HEK293 (cell line): Measurements from ENCODE around the gene TTF2.
A peak's percentile ranks its signal among the peaks of the same experiment; 100 is the strongest.

Source experiments
- BCL11B ChIP-seq: fragments of 450-650 bp; formaldehyde crosslinking; IDR thresholded peaks from 2 replicates; pipeline ENCODE4 v1.5.1; 2016; ENCODE audit warnings: low read depth, missing biosample characterization, missing genetic modification characterization
- GLI2 ChIP-seq: fragments of 450-650 bp; formaldehyde crosslinking; IDR thresholded peaks from 2 replicates; pipeline ENCODE4; 2017; ENCODE audit warnings: missing biosample characterization, missing genetic modification characterization, low read depth, borderline replicate concordance
- GLI4 ChIP-seq: fragments of 450-650 bp; formaldehyde crosslinking; IDR thresholded peaks from 2 replicates; pipeline ENCODE4 v1.5.1; 2016; ENCODE audit warnings: missing biosample characterization, missing genetic modification characterization
- KLF8 ChIP-seq: fragments of 450-650 bp; formaldehyde crosslinking; IDR thresholded peaks from 2 replicates; pipeline ENCODE4 v1.5.1; 2016; ENCODE audit warnings: missing biosample characterization, missing genetic modification characterization
- MZF1 ChIP-seq: fragments of 450-650 bp; formaldehyde crosslinking; IDR thresholded peaks from 2 replicates; pipeline ENCODE4 v1.5.1; 2017; ENCODE audit warnings: missing biosample characterization, missing genetic modification characterization, borderline replicate concordance
- OSR2 ChIP-seq: fragments of 450-650 bp; formaldehyde crosslinking; IDR thresholded peaks from 2 replicates; pipeline ENCODE4 v1.5.1; 2016; ENCODE audit warnings: missing biosample characterization, missing genetic modification characterization
- OVOL3 ChIP-seq: fragments of 450-650 bp; formaldehyde crosslinking; IDR thresholded peaks from 2 replicates; pipeline ENCODE4 v1.5.1; 2016; ENCODE audit warnings: missing biosample characterization, missing genetic modification characterization
- PATZ1 ChIP-seq: fragments of 450-650 bp; formaldehyde crosslinking; IDR thresholded peaks from 2 replicates; pipeline ENCODE4 v1.5.1; 2016; ENCODE audit warnings: missing biosample characterization, missing genetic modification characterization
- PRDM10 ChIP-seq: fragments of 450-650 bp; formaldehyde crosslinking; IDR thresholded peaks from 2 replicates; pipeline ENCODE4 v1.5.1; 2016; ENCODE audit warnings: missing biosample characterization, missing genetic modification characterization
- REST ChIP-seq: fragments of 450-650 bp; formaldehyde crosslinking; IDR thresholded peaks from 2 replicates; pipeline ENCODE4 v1.5.1; 2016; ENCODE audit warnings: missing biosample characterization, missing genetic modification characterization
- SETDB1 ChIP-seq: IDR thresholded peaks from one replicate; pipeline ENCODE4 v1.6.1; 2017; ENCODE audit warnings: mild to moderate bottlenecking, low read length, moderate library complexity, mixed read lengths; ENCODE audit not compliant: insufficient read length
- SP3 ChIP-seq: fragments of 450-650 bp; formaldehyde crosslinking; IDR thresholded peaks from 2 replicates; pipeline ENCODE4 v1.5.1; 2016; ENCODE audit warnings: missing biosample characterization, missing genetic modification characterization
- ZBTB17 ChIP-seq: fragments of 450-650 bp; formaldehyde crosslinking; IDR thresholded peaks from 2 replicates; pipeline ENCODE4 v1.5.1; 2016; ENCODE audit warnings: missing biosample characterization, missing genetic modification characterization
- ZFHX2 ChIP-seq: fragments of 450-650 bp; formaldehyde crosslinking; conservative IDR thresholded peaks from 2 replicates; pipeline ENCODE4 v1.5.1; 2016; ENCODE audit warnings: missing biosample characterization, missing genetic modification characterization
- ZNF138 ChIP-seq: fragments of 450-650 bp; formaldehyde crosslinking; IDR thresholded peaks from 2 replicates; pipeline ENCODE4 v1.5.1; 2016; ENCODE audit warnings: missing biosample characterization, missing genetic modification characterization, borderline replicate concordance
- ZNF19 ChIP-seq: fragments of 450-650 bp; formaldehyde crosslinking; IDR thresholded peaks from 2 replicates; pipeline ENCODE4; 2016; ENCODE audit warnings: missing biosample characterization, missing genetic modification characterization, low read depth
- ZNF214 ChIP-seq: fragments of 450-650 bp; formaldehyde crosslinking; IDR thresholded peaks from 2 replicates; pipeline ENCODE4 v1.5.1; 2017; ENCODE audit warnings: missing biosample characterization, mild to moderate bottlenecking, missing genetic modification characterization, borderline replicate concordance
- ZNF221 ChIP-seq: fragments of 450-650 bp; formaldehyde crosslinking; IDR thresholded peaks from 2 replicates; pipeline ENCODE4 v1.5.1; 2017; ENCODE audit warnings: missing biosample characterization, missing genetic modification characterization, borderline replicate concordance
- ZNF23 ChIP-seq: fragments of 450-650 bp; formaldehyde crosslinking; IDR thresholded peaks from 2 replicates; pipeline ENCODE4 v1.5.1; 2016; ENCODE audit warnings: missing biosample characterization, missing genetic modification characterization, borderline replicate concordance
- ZNF248 ChIP-seq: fragments of 450-650 bp; formaldehyde crosslinking; IDR thresholded peaks from 2 replicates; pipeline ENCODE4 v1.5.1; 2017; ENCODE audit warnings: missing biosample characterization, missing genetic modification characterization
- ZNF335 ChIP-seq: fragments of 450-650 bp; formaldehyde crosslinking; conservative IDR thresholded peaks from 2 replicates; pipeline ENCODE4 v1.5.1; 2016; ENCODE audit warnings: missing biosample characterization, missing genetic modification characterization
- ZNF391 ChIP-seq: fragments of 450-650 bp; formaldehyde crosslinking; IDR thresholded peaks from 2 replicates; pipeline ENCODE4 v1.5.1; 2016; ENCODE audit warnings: low read depth, missing biosample characterization, missing genetic modification characterization, borderline replicate concordance
- ZNF48 ChIP-seq: fragments of 450-650 bp; formaldehyde crosslinking; IDR thresholded peaks from 2 replicates; pipeline ENCODE4 v1.5.1; 2016; ENCODE audit warnings: missing biosample characterization, missing genetic modification characterization
- ZNF501 ChIP-seq: fragments of 450-650 bp; formaldehyde crosslinking; IDR thresholded peaks from 2 replicates; pipeline ENCODE4 v1.5.1; 2016; ENCODE audit warnings: missing biosample characterization, missing genetic modification characterization
- ZNF580 ChIP-seq: fragments of 450-650 bp; formaldehyde crosslinking; IDR thresholded peaks from 2 replicates; pipeline ENCODE4 v1.5.1; 2016; ENCODE audit warnings: missing biosample characterization, missing genetic modification characterization
- ZNF600 ChIP-seq: fragments of 450-650 bp; formaldehyde crosslinking; IDR thresholded peaks from 2 replicates; pipeline ENCODE4 v1.5.1; 2016; ENCODE audit warnings: missing biosample characterization, missing genetic modification characterization
- ZNF629 ChIP-seq: fragments of 450-650 bp; formaldehyde crosslinking; IDR thresholded peaks from 2 replicates; pipeline ENCODE4 v1.5.1; 2017; ENCODE audit warnings: missing biosample characterization, missing genetic modification characterization
- ZNF704 ChIP-seq: fragments of 450-650 bp; formaldehyde crosslinking; IDR thresholded peaks from 2 replicates; pipeline ENCODE4 v1.5.1; 2016; ENCODE audit warnings: missing biosample characterization, missing genetic modification characterization
- ZNF837 ChIP-seq: fragments of 450-650 bp; formaldehyde crosslinking; IDR thresholded peaks from 2 replicates; pipeline ENCODE4 v1.5.1; 2016; ENCODE audit warnings: missing biosample characterization, missing genetic modification characterization
- ZXDB ChIP-seq: fragments of 450-650 bp; formaldehyde crosslinking; IDR thresholded peaks from 2 replicates; pipeline ENCODE4 v1.5.1; 2016; ENCODE audit warnings: missing biosample characterization, missing genetic modification characterization

The TTF2 gene

GRCh38 chr1:117121589-117122329 is 61.6 kb downstream of the TTF2 start, which contains the start of gene TRIM45 (continued):
- TF ChIP-seq PRDM10 (tag by site-specific recombination) (peak; percentile 54; the same call in 1 of the 2 replicates), ZNF23 (no peak), ZNF629 (peak; percentile 30), REST (no peak), MZF1 (tag by site-specific recombination) (peak; percentile 56; the same call in 1 of the 2 replicates), ZFHX2 (peak; percentile 87), SETDB1 (no peak), KLF8 (tag by site-specific recombination) (peak; percentile 49; the same call in 1 of the 2 replicates), ZNF600 (peak; percentile 44; the same call in 1 of the 2 replicates), ZNF580 (peak; percentile 81), ZNF704 (tag by site-specific recombination) (no peak), ZNF214 (no peak), ZNF19 (tag by site-specific recombination) (no peak), ZNF248 (tag by site-specific recombination) (no peak), ZNF138 (tag by site-specific recombination) (no peak), OVOL3 (tag by site-specific recombination) (no peak), ZBTB17 (tag by site-specific recombination) (peak; percentile 58; the same call in 1 of the 2 replicates), GLI2 (tag by site-specific recombination) (no peak), BCL11B (tag by site-specific recombination) (no peak), PATZ1 (tag by site-specific recombination) (0 out of 2 replicates have a peak, but pooled peaks have one; percentile 12), ZNF48 (tag by site-specific recombination) (no peak), ZNF837 (tag by site-specific recombination) (no peak), ZNF335 (peak; percentile 85), OSR2 (no peak), ZNF391 (tag by site-specific recombination) (peak; percentile 80; the same call in 1 of the 2 replicates), SP3 (peak; percentile 86), ZNF221 (no peak), GLI4 (no peak), ZXDB (tag by site-specific recombination) (peak; percentile 73), ZNF501 (peak; percentile 68; the same call in 1 of the 2 replicates)
